OCI-LY7 (cell line): ENCODE measurements around the gene SGPL1. TPM values are rescaled to one million over a fixed set of nuclear protein-coding genes. Genes with fewer than 3 reads are reported as not detected.

Source experiments
- BruUV-seq: library from RNA; stranded (reverse); fragments of 400-500 nt; replicated peaks from 2 replicates; lab custom pipeline; 2021; lab: Mats Ljungman, UMichigan
- CTCF ChIA-PET: fragments of 300-600 bp; sonication (Branson Sonifier 250); formaldehyde crosslinking; loops from one replicate; lab custom pipeline; 2022; ENCODE audit warnings: antibody characterized with exemption; ENCODE audit not compliant: unreplicated experiment; lab: Charles Lee
- POLR2A ChIA-PET: fragments of 300-600 bp; sonication (Branson Sonifier 250); formaldehyde crosslinking; loops from one replicate; lab custom pipeline; 2022; ENCODE audit warnings: antibody characterized with exemption; lab: Charles Lee
- DNase-seq: peaks from one replicate; pipeline ENCODE4 v3.0.0-alpha.2; 2015; ENCODE audit warnings: low spot score
- H2AFZ ChIP-seq: fragments of 200-600 bp; sonication (generic), shearing (Covaris generic); 2 replicates; pipeline ENCODE4 v1.6.1; 2014; ENCODE audit warnings: mild to moderate bottlenecking, antibody characterized with exemption, low read length, moderate library complexity
- H3K27ac ChIP-seq: fragments of 200-600 bp; sonication (generic); 2 replicates; pipeline ENCODE4 v1.5.1; 2014; ENCODE audit warnings: mixed run types, low read depth, mild to moderate bottlenecking, moderate library complexity, low read length, inconsistent platforms; ENCODE audit not compliant: poor library complexity, severe bottlenecking
- H3K36me3 ChIP-seq: fragments of 200-600 bp; sonication (generic); 2 replicates; pipeline ENCODE4 v1.6.1; 2014; ENCODE audit warnings: mild to moderate bottlenecking, antibody characterized with exemption, low read length, moderate library complexity, mixed read lengths; ENCODE audit not compliant: insufficient read depth
- H3K4me1 ChIP-seq: fragments of 200-600 bp; sonication (generic); 2 replicates; pipeline ENCODE4 v1.5.1; 2014; ENCODE audit warnings: mild to moderate bottlenecking, low read length; ENCODE audit not compliant: insufficient read depth, poor library complexity, severe bottlenecking
- H3K4me2 ChIP-seq: fragments of 200-600 bp; sonication (generic); 2 replicates; pipeline ENCODE4 v1.6.1; 2014; ENCODE audit warnings: mild to moderate bottlenecking, low read length
- H3K4me3 ChIP-seq: fragments of 200-600 bp; sonication (generic); 2 replicates; pipeline ENCODE4 v1.5.1; 2014; ENCODE audit warnings: mild to moderate bottlenecking, low read depth, low read length; ENCODE audit not compliant: poor library complexity, severe bottlenecking
- H3K79me2 ChIP-seq: fragments of 200-600 bp; sonication (generic); 2 replicates; pipeline ENCODE4 v1.6.1; 2016; ENCODE audit warnings: low read depth, mild to moderate bottlenecking, low read length, moderate library complexity, mixed read lengths; ENCODE audit not compliant: insufficient read depth
- H3K9me2 ChIP-seq: fragments of 200-600 bp; sonication (generic); 2 replicates; pipeline ENCODE4 v1.6.1; 2016; ENCODE audit warnings: mild to moderate bottlenecking, low read length, mixed read lengths; ENCODE audit not compliant: insufficient read depth
- H3K9me3 ChIP-seq: fragments of 200-600 bp; sonication (generic); 2 replicates; pipeline ENCODE4 v1.6.1; 2014; ENCODE audit warnings: mild to moderate bottlenecking, mixed run types, low read length, mixed read lengths
- H4K20me1 ChIP-seq: fragments of 200-600 bp; sonication (generic); 2 replicates; pipeline ENCODE4 v1.6.1; 2014; ENCODE audit warnings: mild to moderate bottlenecking, antibody characterized with exemption, low read length, moderate library complexity, mixed read lengths; ENCODE audit not compliant: insufficient read depth
- CTCF ChIP-seq: fragments of 200-600 bp; sonication (generic); conservative IDR thresholded peaks from 2 replicates; pipeline ENCODE4 v1.5.1; 2014; ENCODE audit warnings: mild to moderate bottlenecking, antibody characterized with exemption, low read length, moderate library complexity, mixed read lengths
- EZH2phosphoT487 ChIP-seq: fragments of 200-600 bp; sonication (generic); IDR thresholded peaks from 2 replicates; pipeline ENCODE4 v1.6.1; 2018; ENCODE audit warnings: low read depth, borderline replicate concordance, mild to moderate bottlenecking, mixed run types, antibody characterized with exemption, low read length, moderate library complexity, mixed read lengths
- intact Hi-C: fragments of 100-400 bp; cut with micrococcal nuclease; formaldehyde crosslinking; loops from one replicate; pipeline ENCODE4 v1.10.0; 2022; ENCODE audit not compliant: unreplicated experiment
- total RNA-seq, 2 experiments: library from RNA; depleted of rRNA in 1 of 2; stranded (reverse); fragments of >200 nt in 1 of 2; shearing (Covaris generic) in 1 of 2; gene quantifications; 2 replicates each; pipeline ENCODE4 v1.2.3, GENCODE V29; 2014 to 2022

Gene SGPL1
- total RNA-seq, 2 experiments from 2014 or later = 11.7 to 25.1 TPM

- H3K4me2 ChIP-seq = no peak overlapping the region
- no peaks in the 10 kb centered on the region for H3K9me3 ChIP-seq
- H3K79me2 ChIP-seq = no peaks in the 10 kb centered on the region
- ChIA-PET POLR2A (no interaction called here), CTCF (no interaction called here)
- no peaks in the 10 kb centered on the region for H3K36me3 ChIP-seq
- H3K27ac ChIP-seq = no peak overlapping the region
- H3K4me3 ChIP-seq = no peak overlapping the region
- H3K9me2 ChIP-seq = no peaks in the 10 kb centered on the region
- H4K20me1 ChIP-seq = no peaks in the 10 kb centered on the region
- no peaks in the 10 kb centered on the region for H3K4me1 ChIP-seq
- TF ChIP-seq CTCF = no peak
- TF ChIP-seq EZH2phosphoT487 = no peak
- no peak for DNase-seq
- H2AFZ ChIP-seq = no peak overlapping the region
- intact Hi-C loops = no loop called here
- BruUV-seq = no TSS peak
These were observed 8.9 kb upstream of the SGPL1 start for GRCh38 chr10:70806841-70807240.

- Histone ChIP-seq H3K9me3 (no peaks in the 10 kb centered on the region), H3K36me3 (no peaks in the 10 kb centered on the region), H3K27ac (no peak overlapping the region), H3K4me2 (no peak overlapping the region), H3K4me3 (no peak overlapping the region), H2AFZ (no peak overlapping the region), H4K20me1 (no peaks in the 10 kb centered on the region), H3K79me2 (no peaks in the 10 kb centered on the region), H3K9me2 (no peaks in the 10 kb centered on the region), H3K4me1 (no peaks in the 10 kb centered on the region)
- no peak for DNase-seq
- TF ChIP-seq CTCF (no peak), EZH2phosphoT487 (no peak)
- POLR2A ChIA-PET = interaction anchor here (0.5 kb wide), 1 partner anchor 28 kb away, joined by 3 read pairs; no protein-coding TSS in a partner anchor
- no TSS peak for BruUV-seq
- CTCF ChIA-PET = no interaction called here
- intact Hi-C loops = no loop called here
These were observed 8.2 kb upstream of the SGPL1 start for GRCh38 chr10:70807556-70807955.

GRCh38 chr10:70809011-70809611, 6.6 kb upstream of the SGPL1 start:
- no peak overlapping the region for H3K4me2 ChIP-seq
- CTCF ChIA-PET = no interaction called here
- no peak overlapping the region for H2AFZ ChIP-seq
- no peaks in the 10 kb centered on the region for H3K9me2 ChIP-seq
- no peak overlapping the region for H3K4me3 ChIP-seq
- no peak overlapping the region for H3K27ac ChIP-seq
- H3K4me1 ChIP-seq = no peaks in the 10 kb centered on the region
- intact Hi-C loops = no loop called here
- no peaks in the 10 kb centered on the region for H3K79me2 ChIP-seq
- POLR2A ChIA-PET = no interaction called here
- H4K20me1 ChIP-seq = no peaks in the 10 kb centered on the region
- H3K9me3 ChIP-seq = no peaks in the 10 kb centered on the region
- no peaks in the 10 kb centered on the region for H3K36me3 ChIP-seq
- TF ChIP-seq EZH2phosphoT487 = no peak
- TF ChIP-seq CTCF = no peak
- no peak for DNase-seq
- BruUV-seq = no TSS peak
